Adrenal gland (tissue), 5 donors: ENCODE results near the gene DTX4.

Source experiments
- CTCF ChIP-seq, 6 experiments: fragments of 450-650 bp in 4 of 6; fragments of 200-600 bp in 2 of 6; sonication (generic) in 1 of 6; IDR thresholded peaks; 1 replicate in 5 of 6; 2 replicates in 1 of 6; pipeline versions ENCODE4 v1.5.1 to v1.8.0; 2016 to 2021; ENCODE audit warnings: antibody characterized with exemption in 6 of 6, mild to moderate bottlenecking in 2 of 6, moderate library complexity in 1 of 6
- POLR2A ChIP-seq, 2 donors: fragments of 450-650 bp; IDR thresholded peaks; one replicate each; pipeline ENCODE4 v1.6.1; 2017; ENCODE audit warnings: antibody characterized with exemption in 2 of 2, mild to moderate bottlenecking in 2 of 2, moderate library complexity in 1 of 2
- donor health status: DM: no; HTN: no; CAD: no.

DNA sequence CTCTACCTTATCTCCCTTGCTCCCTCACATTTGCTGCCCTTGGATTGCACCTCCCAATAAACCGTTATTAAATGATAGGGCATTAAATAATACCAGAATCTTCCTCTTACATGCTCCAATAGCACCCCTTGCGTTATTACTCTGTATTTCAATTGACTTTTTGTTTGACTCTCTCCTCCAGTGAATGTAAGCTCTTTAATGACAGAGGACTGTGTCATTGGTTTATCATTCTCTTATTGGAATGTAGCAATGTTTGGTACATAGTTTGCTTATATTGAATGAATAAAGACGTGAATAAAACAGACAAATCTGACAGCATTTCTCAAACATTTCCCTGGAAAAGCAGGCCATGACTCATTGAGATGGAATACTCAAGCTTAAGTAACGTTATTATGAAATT, 49.5 kb downstream of the DTX4 start:
- no peak for TF ChIP-seq CTCF (IDR thresholded peaks at IDR 0.05)
- no peak for TF ChIP-seq POLR2A (IDR thresholded peaks at IDR 0.05)
